ENCODE results near the gene WDR37.
"Not testable (repeated sequence)": the region's sequence is repeated elsewhere in the genome, so short reads cannot be mapped to it uniquely, and the experiment has no call there.

Gene WDR37

DNA sequence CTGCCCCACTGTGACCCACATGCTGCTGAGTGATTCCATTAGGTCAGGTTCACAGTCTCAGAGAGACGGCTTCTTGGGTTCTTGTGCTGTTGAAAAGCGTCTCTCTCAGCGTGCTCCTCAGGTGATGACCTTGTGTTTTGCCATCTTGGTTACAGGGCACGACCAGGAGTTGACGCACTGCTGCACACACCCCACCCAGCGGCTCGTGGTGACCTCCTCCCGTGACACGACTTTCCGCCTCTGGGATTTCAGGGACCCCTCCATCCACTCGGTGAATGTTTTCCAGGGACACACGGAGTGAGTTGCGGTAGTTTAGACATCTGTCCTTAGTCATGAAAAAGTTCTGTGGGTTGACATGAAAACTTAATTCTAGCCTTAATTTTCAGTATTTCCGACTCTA, 48.8 kb downstream of the WDR37 start:
- DNase-seq (ENCODE audit: low read depth, low spot score) = no peak

DNA sequence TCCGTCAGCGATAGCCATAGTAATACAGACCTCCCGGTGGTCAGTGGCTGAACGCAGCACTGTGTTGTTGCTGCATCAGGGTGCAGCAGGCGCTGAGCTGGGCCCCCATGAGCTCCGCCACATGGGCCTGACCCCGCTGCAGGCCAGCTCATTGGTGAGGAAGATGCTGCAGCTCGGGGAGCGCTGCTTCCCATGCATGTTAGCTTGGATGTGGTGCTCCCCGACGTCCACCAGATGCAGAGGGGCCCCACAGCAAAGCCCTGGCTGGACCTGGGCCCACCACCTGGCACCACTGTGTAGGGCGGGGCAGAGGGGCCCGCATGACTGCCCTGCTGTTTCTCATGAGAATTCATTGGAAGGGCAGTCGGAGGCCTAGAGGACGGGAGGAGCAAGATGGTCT, 50.8 kb downstream of the WDR37 start:
- no peak for DNase-seq (ENCODE audit: low read depth, low spot score)

DNA sequence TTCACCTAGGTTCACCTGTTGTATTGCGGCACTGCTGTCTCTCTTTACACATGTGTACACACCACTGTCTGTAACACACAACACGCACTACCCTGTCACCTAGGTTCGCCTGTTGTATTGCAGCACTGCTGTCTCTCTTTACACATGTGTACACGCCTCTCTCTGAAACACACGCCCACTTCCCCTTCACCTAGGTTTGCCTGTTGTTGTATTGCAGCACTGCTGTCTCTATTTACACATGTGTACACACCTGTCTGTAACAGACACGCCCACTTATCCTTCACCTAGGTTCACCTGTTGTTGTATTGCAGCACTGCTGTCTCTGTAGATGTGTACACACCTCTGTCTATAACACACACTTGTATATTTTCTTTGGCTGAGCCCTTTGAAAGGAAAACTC, 51.5 kb downstream of the WDR37 start:
- no peak for DNase-seq (ENCODE audit: low read depth, low spot score)

DNA sequence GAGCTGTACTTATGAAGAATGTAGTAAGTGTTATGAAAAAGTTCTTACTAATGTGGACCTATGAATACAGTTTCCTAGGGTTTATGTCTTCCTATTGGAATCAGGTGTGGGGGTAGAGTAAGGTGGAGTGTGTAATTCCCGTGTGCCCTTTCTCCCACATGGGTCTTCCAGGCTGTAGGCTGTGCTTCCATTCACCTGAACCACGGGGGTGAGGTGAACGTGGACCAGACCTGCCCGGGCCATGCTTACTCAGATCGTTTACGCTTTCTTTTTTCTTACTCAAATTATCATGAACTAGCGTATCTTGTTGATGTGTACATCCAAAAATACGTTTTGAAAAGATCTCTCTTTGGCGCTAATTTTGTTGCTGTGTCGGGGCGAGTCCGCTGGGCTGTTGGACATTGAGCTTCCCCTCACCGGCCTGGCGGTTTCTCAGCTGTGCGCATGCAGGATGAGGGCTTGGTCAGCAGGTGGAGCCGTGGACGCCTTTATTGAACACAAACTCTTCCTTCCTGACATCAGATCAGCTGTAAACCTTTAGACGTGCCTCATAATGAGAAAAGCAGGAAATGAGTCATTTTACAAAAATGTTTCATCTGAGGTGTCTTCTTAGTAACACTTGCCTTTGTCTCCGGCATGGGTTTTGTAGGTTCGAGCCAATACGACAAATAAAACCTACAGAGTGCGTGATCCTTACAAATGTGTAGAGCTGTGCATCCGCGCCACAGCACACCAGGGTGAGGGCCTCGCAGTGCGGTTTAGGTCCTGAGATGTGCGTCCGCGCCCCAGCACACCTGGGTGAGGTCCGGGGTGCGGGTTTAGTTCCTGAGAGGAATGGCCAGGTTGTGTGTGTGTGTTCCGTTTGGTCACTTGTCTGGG, 53.8 kb downstream of the WDR37 start:
- DNase-seq (ENCODE audit: low read depth, low spot score) = peak; percentile 90

DNA sequence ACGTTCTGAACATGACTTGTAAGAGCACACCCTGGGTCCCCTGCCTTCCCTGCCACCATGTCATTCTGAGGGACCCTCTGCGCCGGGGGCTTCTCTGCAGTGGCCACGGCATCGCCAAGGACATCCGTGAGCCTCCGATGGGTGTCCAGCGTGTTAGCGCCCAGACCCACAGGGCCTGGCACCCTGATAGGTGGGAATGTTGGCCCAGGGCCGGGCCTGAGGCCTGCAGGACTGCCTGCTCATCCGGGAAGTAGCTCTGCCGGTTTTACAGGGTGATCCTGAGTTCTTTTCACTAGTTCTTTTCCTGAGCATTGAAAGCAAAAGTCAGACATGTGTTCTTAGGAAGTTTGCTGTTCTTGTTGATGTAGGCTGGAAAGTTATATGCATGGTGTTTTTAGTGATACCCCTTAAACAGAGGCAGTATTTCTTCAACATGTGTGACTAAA, 54.5 kb downstream of the WDR37 start:
- DNase-seq (ENCODE audit: low read depth, low spot score) = no peak

DNA sequence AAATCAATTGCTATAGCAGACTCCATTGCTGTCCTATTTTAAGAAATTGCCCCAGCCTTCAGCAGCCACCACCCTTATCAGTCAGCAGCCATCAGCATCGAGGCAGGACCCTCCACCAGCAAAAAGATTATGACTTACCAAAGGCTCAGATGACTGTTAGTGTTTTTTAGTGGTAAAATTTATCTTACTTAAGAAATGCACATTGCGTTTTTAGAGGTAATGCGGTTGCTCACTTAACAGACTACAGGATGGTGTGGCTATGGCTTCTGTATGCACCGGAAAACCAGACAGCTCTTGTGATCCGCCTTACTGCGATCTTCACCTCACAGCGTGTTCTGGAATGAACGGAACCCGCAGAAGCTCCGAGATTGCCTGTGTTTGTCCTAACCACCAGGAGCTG, 58.1 kb downstream of the WDR37 start:
- DNase-seq (ENCODE audit: low read depth, low spot score) = no peak

DNA sequence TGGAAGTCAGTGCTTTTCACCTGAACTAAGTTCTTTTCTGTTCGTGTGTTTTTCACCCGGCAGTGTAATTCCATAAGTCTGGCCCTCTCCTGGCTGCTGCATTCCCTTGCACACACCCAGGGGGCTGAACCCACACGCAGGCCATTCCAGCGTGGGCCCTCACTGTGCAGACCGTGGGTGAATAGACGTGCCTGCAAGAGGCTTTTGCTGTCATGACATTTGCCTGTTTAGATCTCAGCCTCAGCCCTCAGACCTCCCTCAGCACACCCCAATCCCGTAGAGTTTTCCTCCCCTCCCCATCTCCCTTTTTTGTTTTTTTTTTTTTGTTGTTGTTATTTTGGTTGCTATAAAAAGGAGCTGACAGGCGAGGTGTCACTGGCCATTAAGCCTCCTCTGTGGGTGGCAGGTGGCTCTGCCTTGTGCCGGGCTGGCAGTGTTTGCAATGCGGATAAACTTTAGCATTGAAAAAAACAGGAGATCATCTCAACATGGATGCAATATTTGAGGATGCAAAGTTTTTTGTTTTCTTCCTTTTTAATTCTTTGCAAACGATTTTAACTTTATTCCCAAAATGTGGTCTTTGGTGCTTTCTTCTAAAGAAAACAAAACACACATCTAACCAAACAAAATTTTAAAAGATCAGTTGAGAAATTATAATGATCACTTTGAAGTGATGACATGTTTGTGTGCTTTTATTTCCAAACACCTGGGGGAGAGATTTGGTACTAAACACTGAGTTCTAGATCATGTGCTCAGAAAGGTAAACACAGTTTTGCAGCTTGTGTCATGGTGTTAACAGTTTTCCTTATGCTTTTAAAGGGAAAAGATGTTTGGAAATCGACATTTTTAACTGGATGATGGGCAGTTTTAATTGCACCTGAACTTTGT, 58.8 kb downstream of the WDR37 start:
- DNase-seq (ENCODE audit: low read depth, low spot score) = no peak

DNA sequence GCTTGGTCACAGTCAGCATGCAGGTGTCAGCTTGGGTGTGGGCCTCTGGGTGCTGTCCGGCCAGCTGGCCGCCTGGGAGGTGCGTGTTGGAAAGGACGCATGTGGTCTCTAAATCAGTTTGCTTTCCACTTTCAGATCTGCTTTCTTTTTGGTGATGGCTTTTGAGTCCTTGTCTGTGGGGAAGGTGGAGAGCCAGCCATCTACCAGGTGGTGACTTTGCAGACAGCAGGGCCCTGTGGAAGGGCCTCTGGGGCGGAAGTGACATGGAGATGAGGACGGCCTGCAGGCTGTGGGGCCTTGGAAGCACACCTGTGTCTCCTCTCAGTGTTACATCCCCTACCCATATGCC, 59.4 kb downstream of the WDR37 start:
- no peak for DNase-seq (ENCODE audit: low read depth, low spot score)

DNA sequence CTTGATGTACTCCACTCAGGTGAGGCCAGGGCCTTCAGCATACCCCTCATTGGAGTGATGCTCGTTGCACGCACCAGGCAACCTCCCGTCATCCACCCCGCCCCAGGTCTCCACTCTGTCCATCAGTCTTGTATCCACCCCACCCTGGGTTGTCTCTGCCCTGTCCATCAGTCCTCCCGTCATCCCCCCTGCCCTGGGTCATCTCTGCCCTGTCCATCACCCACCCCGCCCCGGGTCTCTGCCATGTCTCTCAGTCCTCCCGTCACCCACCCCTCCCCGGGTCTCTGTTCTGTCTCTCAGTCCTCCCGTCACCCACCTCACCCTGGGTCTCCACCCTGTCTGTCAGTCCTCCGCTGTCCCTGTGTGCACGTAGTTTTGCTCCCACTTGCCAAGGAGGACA, 59.9 kb downstream of the WDR37 start:
- DNase-seq (ENCODE audit: low read depth, low spot score) = no peak

DNA sequence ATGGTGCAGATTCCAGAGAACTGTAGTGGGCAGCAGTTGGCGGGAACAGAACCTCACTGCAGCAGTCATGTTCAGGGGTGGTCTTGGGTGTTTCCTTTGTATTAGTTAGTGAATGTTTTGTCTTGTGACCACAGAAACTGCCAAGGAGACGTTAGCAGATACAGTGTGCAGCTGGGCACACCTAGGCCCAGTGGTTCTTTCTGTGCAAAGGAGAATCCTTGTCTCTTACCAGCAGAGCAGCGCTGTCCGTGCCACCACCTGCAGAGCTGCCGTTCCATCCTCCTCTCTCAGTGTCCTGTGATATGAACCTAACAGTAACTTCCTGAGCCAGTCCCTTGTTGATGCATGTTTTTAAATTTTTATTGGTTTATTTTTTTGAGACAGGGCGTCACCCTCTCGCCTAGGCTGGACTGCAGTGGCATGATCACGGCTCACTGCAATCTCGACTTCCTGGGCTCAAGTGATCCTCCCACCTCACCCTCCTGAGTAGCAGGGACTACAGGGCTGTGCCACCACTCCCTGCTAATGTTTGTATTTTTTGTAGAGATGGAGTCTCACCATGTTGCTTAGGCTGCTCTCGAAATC, 60.6 kb downstream of the WDR37 start:
- no peak for DNase-seq (ENCODE audit: low read depth, low spot score)

DNA sequence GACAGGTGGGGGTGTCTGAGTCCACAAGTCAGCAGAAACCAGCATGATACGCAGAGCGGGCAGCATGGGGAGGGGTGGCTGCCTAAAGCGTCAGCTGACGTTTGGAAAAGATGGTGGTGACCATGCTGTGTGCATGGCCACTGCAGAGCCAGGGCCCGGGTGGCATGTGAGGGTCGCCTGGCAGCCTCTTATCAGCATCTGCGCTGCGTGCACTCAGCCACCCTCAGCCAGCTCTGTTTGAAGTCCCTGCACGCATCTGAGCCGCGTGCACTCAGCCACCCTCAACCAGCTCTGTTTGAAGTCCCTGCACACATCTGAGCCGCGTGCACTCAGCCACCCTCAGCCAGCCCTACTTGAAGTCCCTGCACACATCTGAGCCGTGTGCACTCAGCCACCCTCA, 61.5 kb downstream of the WDR37 start:
- DNase-seq (ENCODE audit: low read depth, low spot score) = no peak

DNA sequence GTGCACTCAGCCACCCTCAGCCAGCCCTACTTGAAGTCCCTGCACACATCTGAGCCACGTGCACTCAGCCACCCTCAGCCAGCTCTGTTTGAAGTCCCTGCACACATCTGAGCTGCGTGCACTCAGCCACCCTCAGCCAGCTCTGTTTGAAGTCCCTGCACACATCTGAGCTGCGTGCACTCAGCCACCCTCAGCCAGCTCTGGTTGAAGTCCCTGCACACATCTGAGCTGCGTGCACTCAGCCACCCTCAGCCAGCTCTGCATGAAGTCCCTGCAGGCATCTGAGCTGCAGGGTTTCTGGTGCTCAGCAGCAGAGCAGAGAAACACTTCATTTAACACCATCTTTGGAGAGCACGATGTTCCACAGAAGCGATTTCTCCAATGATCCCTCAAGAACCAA, 62.1 kb downstream of the WDR37 start:
- DNase-seq (ENCODE audit: low read depth, low spot score) = not testable (repeated sequence)

DNA sequence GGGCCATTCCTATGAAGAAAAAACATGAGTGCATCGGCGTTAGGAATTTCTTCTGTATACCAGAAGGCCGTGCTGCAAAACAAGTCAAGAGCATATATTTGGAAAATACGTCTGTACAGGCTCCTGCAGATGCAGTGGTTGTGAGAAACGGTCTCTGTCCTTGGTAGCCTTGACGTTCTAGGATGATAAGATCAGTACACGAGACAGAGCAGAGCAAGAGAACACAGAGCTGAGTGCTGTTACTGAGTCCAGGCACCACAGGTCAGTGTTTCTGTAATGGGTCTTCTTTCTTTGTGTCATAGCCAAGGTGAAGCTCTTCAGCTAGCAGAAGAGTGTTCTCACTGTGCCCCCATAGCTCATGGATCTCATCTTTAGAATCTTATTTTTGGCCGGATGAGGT, 62.8 kb downstream of the WDR37 start:
- DNase-seq (ENCODE audit: low read depth, low spot score) = no peak

DNA sequence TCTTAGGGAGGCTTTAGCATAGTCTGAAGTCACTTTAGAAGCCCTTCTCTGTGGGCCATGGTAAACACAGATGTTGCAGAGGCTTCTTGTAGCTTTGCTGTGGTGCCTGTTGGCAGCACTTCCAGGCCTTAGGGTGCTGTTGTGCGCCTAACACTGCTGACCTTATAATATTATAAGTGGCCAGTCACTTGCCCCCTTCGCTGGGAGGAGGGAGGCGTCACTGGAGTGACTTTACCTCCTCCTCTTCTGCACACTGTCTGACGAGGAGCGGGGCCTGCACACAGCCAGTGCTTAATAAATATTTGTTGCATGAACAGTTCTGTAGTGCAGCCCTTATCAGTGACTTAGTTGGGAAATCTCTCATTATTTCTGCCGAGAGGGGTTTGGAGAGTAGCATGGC, 63.3 kb downstream of the WDR37 start:
- no peak for DNase-seq (ENCODE audit: low read depth, low spot score)

DNA sequence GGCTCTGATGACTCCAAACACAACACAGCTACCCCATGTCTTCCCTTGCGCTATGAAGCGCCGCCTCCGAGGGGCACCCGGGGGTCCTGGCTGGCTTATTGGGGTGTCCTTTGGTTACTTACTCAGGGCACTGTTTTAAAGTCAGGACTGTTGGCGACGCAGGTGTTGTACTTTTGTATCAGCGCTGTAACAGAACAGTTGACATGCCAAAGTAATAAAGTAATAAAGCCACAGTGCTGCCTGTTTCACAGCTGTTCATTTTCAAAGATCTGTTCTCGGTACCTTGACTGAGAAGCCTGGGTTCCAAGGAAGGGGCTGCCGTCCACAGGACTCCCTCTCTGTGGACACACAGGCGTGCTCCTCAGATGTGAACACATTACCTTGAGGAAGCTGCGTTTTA, 64.1 kb downstream of the WDR37 start:
- DNase-seq (ENCODE audit: low read depth, low spot score) = no peak

DNA sequence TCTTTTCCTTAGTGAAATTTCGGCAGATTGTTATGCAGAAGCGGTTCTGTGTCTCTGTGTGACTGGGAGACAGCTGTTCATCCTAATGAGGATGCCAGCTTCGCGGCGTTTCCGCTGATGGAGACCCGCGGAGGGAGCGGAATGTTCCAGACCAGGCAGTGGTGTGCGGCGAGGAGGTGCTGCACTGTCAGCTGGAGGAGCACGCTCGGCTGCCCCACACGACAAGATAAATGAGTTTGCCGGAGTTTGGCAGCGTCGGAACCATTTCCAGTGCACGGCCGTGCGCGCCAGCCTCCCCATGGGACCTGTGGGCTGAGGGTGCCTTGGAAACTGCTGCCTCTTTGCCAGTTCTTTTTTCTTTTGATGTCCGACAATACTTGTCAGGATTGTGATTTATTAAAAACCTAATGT, 64.6 kb downstream of the WDR37 start:
- DNase-seq (ENCODE audit: low read depth, low spot score) = no peak

DNA sequence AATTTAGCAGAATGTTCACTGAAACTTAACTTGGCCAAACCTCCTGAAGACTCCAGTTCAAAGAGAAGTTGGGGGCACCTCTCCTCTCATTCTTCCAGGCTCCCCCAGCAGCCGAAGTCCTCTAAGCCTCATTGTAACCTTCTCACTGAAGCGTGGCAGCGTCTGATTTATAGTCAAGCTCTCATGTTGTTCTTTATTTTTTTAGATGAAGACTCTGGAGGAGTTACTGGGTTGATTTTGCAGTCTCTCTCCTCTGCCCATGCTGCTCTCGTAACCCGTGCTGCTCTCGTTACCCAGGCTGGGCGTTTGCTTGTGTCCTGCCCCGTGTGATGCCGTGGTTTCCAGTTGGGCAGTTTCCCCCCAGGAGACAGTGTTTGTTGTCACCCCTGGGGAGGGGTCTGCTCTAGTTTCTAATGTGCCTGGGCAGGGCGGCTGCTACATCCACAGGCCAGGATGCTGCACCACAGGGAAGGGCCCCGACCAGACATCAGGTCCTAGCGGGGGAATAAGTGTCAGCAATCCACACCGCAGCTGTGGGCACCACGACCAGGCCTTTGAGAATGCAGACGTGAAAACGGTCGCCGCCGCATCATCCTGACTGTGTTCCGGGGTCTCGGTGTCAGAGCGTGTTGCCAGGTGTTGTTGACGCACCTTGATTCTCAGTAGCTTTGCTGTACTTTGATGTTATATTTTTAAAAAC, 65.2 kb downstream of the WDR37 start:
- no peak for DNase-seq (ENCODE audit: low read depth, low spot score)

DNA sequence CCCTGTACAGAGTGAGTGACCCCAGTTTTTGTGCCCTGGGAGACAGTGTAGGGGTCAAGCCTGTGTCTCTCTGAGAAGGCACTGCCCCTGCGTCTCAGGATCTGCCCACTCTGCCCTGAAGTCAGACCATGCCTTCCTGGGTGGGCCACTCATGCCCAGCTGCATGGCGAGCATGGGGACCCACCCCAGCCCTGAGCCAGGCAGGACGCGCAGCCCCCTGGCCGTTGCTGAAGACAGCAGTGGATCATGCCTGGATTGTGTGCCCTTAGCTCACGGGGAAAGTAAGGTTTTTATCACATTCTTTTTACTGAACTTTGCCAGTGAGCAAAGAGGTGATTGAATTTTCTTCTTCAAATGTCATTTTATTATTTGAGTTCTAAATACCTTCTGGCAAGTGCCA, 66.2 kb downstream of the WDR37 start:
- DNase-seq (ENCODE audit: low read depth, low spot score) = no peak

DNA sequence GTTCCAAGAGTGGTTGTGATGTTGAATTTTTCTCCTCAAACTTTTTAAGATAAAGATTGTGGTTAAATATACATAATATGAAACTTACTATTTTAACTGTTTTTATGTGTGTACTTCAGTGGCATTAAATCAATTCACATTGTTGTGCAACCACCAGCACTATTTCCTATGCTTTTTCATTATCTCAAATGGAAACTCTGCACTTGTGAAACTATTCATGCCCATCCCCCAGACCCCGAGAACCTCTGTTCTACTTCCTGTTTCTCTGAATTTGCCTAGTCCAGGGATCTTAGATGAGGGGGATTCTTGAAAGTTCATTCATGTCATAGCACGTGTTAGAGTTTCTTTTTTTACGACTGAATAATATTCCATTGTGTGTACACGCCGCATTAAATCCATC, 67.0 kb downstream of the WDR37 start:
- no peak for DNase-seq (ENCODE audit: low read depth, low spot score)

DNA sequence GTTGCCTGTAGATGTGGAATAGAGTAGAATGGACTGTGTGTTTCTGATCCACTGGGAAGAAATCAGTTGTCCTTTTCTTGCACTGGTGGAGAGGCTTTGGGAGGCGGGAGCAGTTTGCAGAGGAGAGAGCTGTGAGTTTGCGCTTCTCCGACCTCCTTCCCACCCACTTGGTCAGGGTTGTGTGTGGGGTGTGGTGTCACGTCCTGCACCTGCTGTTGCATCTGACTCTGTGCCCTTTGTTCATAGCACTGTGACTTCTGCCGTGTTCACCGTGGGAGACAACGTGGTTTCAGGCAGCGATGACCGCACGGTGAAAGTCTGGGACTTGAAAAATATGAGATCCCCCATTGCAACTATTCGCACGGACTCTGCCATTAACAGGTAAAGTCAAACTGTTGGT, 67.8 kb downstream of the WDR37 start:
- no peak for DNase-seq (ENCODE audit: low read depth, low spot score)

DNA sequence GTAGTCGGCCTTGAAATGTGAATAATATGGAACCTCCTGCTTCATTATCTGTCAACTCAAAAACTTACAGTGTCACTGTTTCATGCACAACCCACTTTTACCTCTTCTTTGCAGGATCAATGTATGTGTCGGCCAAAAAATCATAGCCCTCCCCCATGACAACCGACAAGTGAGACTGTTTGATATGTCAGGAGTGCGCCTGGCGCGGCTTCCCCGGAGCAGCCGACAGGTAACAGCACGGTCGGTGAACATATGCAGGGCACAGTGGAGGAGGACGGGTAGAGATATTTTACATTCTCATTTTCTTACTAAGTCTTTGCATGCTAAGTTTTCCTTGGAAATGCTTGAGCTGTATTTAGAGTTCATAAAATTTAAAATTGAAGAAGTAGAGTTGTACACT, 68.6 kb downstream of the WDR37 start:
- no peak for DNase-seq (ENCODE audit: low read depth, low spot score)

DNA sequence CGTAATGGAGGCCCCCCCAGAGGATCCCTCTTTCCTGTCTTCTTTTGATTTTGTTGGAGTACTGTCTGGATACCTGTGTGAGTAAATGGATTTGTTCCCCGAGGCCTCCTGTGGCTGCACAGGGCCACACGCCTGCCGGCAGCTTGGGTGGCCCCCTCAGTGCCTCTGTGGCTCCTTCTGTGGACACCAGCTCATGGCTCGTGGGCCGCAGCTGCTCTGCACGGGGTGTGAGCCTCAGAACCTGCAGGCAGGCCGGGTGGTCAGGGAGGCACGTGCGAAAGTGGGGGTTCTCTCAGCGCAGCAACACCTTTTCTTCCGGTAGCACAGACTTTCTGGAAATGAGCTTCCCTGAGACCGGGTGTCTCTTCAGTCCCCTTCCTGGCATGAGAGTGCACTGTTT, 70.3 kb downstream of the WDR37 start:
- no peak for DNase-seq (ENCODE audit: low read depth, low spot score)
